K562 (cell line): Measurements from ENCODE around the gene FBXW8. TPM values are rescaled to one million over a fixed set of nuclear protein-coding genes. Genes with fewer than 3 reads are reported as not detected.

ENCODE experiments used
- ATAC-seq: fragments of 200-7000 bp; cut with Tn5 transposase; 3 replicates; pipeline ENCODE4 v1.9.1; 2020; ENCODE audit warnings: moderate library complexity
- BruUV-seq: library from RNA; stranded (reverse); fragments of 400-500 nt; replicated peaks from 2 replicates; lab custom pipeline; 2021; lab: Mats Ljungman, UMichigan
- CTCF ChIA-PET: fragments of 300-600 bp; formaldehyde crosslinking; extraction: SDS; loops from one replicate; lab custom pipeline; 2021; ENCODE audit warnings: low intra/inter-chr PET ratio; lab: Yijun Ruan, JAX
- POLR2A ChIA-PET: fragments of 300-600, 350-650 bp; sonication (Branson Sonifier 250); formaldehyde crosslinking; extraction: SDS; loops from one replicate; lab custom pipeline; 2021; ENCODE audit warnings: antibody characterized with exemption, inconsistent platforms; lab: Yijun Ruan, JAX
- DNase-seq, 4 experiments: peaks; one replicate each; pipeline versions ENCODE4 v3.0.0 to v3.0.0-alpha.2; 2011 to 2018; ENCODE audit warnings: low spot score in 3 of 4, mixed read lengths in 3 of 4; ENCODE audit errors: extremely low read depth in 1 of 4
- FAIRE-seq: peaks from 2 replicates; lab custom pipeline; 2011; peaks lifted over from hg19 to GRCh38; lab: Jason Lieb, UNC
- H2AFZ ChIP-seq: 2 replicates; pipeline ENCODE4 v1.6.0; 2011; ENCODE audit warnings: low read depth, low read length, control low read depth, inconsistent platforms
- H3K27ac ChIP-seq: fragments of 200-600 bp; 3 replicates; pipeline ENCODE4 v1.8.0; 2011; ENCODE audit warnings: low read depth, mild to moderate bottlenecking, control low read depth, inconsistent platforms, low read length, moderate library complexity, mixed read lengths; ENCODE audit errors: extremely low read depth
- H3K27me3 ChIP-seq, 2 experiments: fragments of 300-600 bp in 1 of 2; 2 replicates in 1 of 2; 3 replicates in 1 of 2; pipeline versions ENCODE4 v1.6.0 to v1.8.0; 2011; ENCODE audit warnings: inconsistent platforms in 2 of 2, low read length in 2 of 2, mild to moderate bottlenecking in 1 of 2, mixed read lengths in 1 of 2, moderate library complexity in 1 of 2; ENCODE audit not compliant: control insufficient read depth in 2 of 2, insufficient read depth in 2 of 2
- H3K36me3 ChIP-seq: fragments of 300-600 bp; 3 replicates; pipeline ENCODE4 v1.8.0; 2011; ENCODE audit warnings: mild to moderate bottlenecking, low read length, inconsistent platforms; ENCODE audit not compliant: control insufficient read depth, insufficient read depth
- H3K4me1 ChIP-seq, 2 experiments: fragments of 200-600 bp in 1 of 2; replicated peaks in 1 of 2; 2 replicates in 1 of 2; 3 replicates in 1 of 2; pipeline versions ENCODE4 v1.5.1 to v1.8.0; 2011; ENCODE audit warnings: inconsistent platforms in 2 of 2, low read length in 2 of 2, mild to moderate bottlenecking in 1 of 2, mixed read lengths in 1 of 2, moderate library complexity in 1 of 2; ENCODE audit not compliant: control insufficient read depth in 2 of 2, insufficient read depth in 2 of 2
- H3K4me2 ChIP-seq: 2 replicates; pipeline ENCODE4 v1.6.1; 2011; ENCODE audit warnings: low read length, control low read depth, inconsistent platforms, mixed read lengths; ENCODE audit not compliant: insufficient read depth
- H3K4me3 ChIP-seq: fragments of 200-600 bp; sonication (generic), shearing (Covaris generic); 2 replicates; pipeline ENCODE4 v1.5.1; 2016; ENCODE audit warnings: control low read depth, inconsistent platforms
- H3K79me2 ChIP-seq: fragments of 200-600 bp; 3 replicates; pipeline ENCODE4 v1.8.0; 2011; ENCODE audit warnings: low read length, inconsistent platforms; ENCODE audit not compliant: control insufficient read depth, insufficient read depth
- H3K9ac ChIP-seq, 2 experiments: 2 replicates each; pipeline versions ENCODE4 v1.6.0 to v1.6.1; 2011; ENCODE audit warnings: low read depth in 2 of 2, low read length in 2 of 2, control low read depth in 1 of 2, inconsistent platforms in 1 of 2, mild to moderate bottlenecking in 1 of 2, mixed read lengths in 1 of 2; ENCODE audit not compliant: insufficient read depth in 1 of 2
- H3K9me1 ChIP-seq: one replicate; pipeline ENCODE4 v1.6.0; 2011; ENCODE audit warnings: inconsistent platforms, mild to moderate bottlenecking, low read length, moderate library complexity; ENCODE audit not compliant: control insufficient read depth, insufficient read depth
- H3K9me3 ChIP-seq: replicated peaks from 2 replicates; pipeline ENCODE4 v1.5.1; 2011; ENCODE audit warnings: low read depth, low read length, inconsistent platforms; ENCODE audit not compliant: control insufficient read depth, insufficient read depth
- H4K20me1 ChIP-seq: replicated peaks from 2 replicates; pipeline ENCODE4 v1.6.1; 2011; ENCODE audit warnings: low read length, inconsistent platforms, mixed read lengths; ENCODE audit not compliant: control insufficient read depth, insufficient read depth
- ARID2 ChIP-seq: fragments of 450-650 bp; IDR thresholded peaks from 2 replicates; pipeline ENCODE4 v1.6.1; 2017; ENCODE audit warnings: antibody characterized with exemption, mild to moderate bottlenecking
- ATF7 ChIP-seq: fragments of 450-650 bp; IDR thresholded peaks from 2 replicates; pipeline ENCODE4 v1.7.1; 2014; ENCODE audit warnings: mild to moderate bottlenecking, moderate library complexity
- HDAC8 ChIP-seq: fragments of 450-650 bp; IDR thresholded peaks from 2 replicates; pipeline ENCODE4 v1.6.1; 2016; ENCODE audit warnings: mild to moderate bottlenecking, missing genetic modification characterization, moderate library complexity, missing compliant biosample characterization
- ILF3 ChIP-seq: fragments of 450-650 bp; IDR thresholded peaks from 2 replicates; pipeline ENCODE4 v1.6.1; 2018; ENCODE audit warnings: antibody characterized with exemption, mild to moderate bottlenecking, moderate library complexity, borderline replicate concordance
- MAFK ChIP-seq: IDR thresholded peaks from 2 replicates; pipeline ENCODE4 v1.6.1; 2011; ENCODE audit warnings: low read length, improper control_type of control experiment
- RBM22 ChIP-seq: fragments of 200-400 bp; formaldehyde crosslinking; IDR thresholded peaks from 2 replicates; pipeline ENCODE4 v1.6.1; 2018; ENCODE audit warnings: low read length, low read depth; ENCODE audit not compliant: poor library complexity, severe bottlenecking
- SLC30A9 ChIP-seq: fragments of 250-450 bp; sonication (Bioruptor Pico); IDR thresholded peaks from 2 replicates; pipeline ENCODE4 v1.8.0; 2022; ENCODE audit warnings: mild to moderate bottlenecking, moderate library complexity
- SMAD2 ChIP-seq: fragments of 150-350 bp; IDR thresholded peaks from 2 replicates; pipeline ENCODE4 v1.6.1; 2014; ENCODE audit warnings: low read depth, mild to moderate bottlenecking, low read length
- VEZF1 ChIP-seq: fragments of 200-800 bp; sonication (Bioruptor generic); IDR thresholded peaks from 2 replicates; pipeline ENCODE4 v1.6.1; 2017; ENCODE audit warnings: missing genetic modification characterization, missing compliant biosample characterization
- ZNF146 ChIP-seq: IDR thresholded peaks from one replicate; pipeline ENCODE4 v1.6.1; 2018; ENCODE audit warnings: missing compliant biosample characterization; ENCODE audit not compliant: unreplicated experiment
- ZNF75A ChIP-seq: fragments of 450-650 bp; formaldehyde crosslinking; IDR thresholded peaks from 2 replicates; pipeline ENCODE4 v1.4.0; 2020; ENCODE audit warnings: mild to moderate bottlenecking
- WGBS: fragments of 100-300 bp; shearing (Covaris generic); methylation state at CpG from one replicate; pipeline ENCODE4 v1.1.6; 2016; ENCODE audit warnings: low coverage, mixed read lengths; ENCODE audit not compliant: insufficient coverage; ENCODE audit errors: missing lambda C conversion rate; 5-methylcytosine and 5-hydroxymethylcytosine counted together
- in situ Hi-C: fragments of 300-500 bp; cut with MboI; formaldehyde crosslinking; loops from 4 replicates; pipeline ENCODE4 v1.15.0; 2018; ENCODE audit warnings: inconsistent platforms, mixed read lengths
- intact Hi-C: fragments of 100-400 bp; cut with micrococcal nuclease; formaldehyde crosslinking; loops from 2 replicates; pipeline ENCODE4 v1.14.2; 2022
- polyA plus RNA-seq, 8 experiments: library from polyadenylated mRNA; depleted of rRNA in 4 of 8; stranded (reverse) in 5 of 8; unstranded in 3 of 8; fragments of >200 nt; fragmentation: Nextera tagmentation in 2 of 8; fragmentation: Illumina TruSeq in 1 of 8; extraction: Ambion mirVana in 2 of 8; extraction: Trizol in 1 of 8; gene quantifications; 2 replicates each; pipeline versions ENCODE4 v1.2.1 to v1.2.3, GENCODE V29; 2011 to 2014; ENCODE audit warnings: inconsistent platforms in 1 of 8, missing spikeins in 1 of 8
- total RNA-seq, 7 experiments: library from RNA; depleted of rRNA in 6 of 7; stranded (reverse); fragments of >200 nt in 6 of 7; fragmentation: Illumina TruSeq in 2 of 7; extraction: Trizol in 2 of 7; gene quantifications; 2 replicates each; pipeline versions ENCODE4 v1.2.1 to v1.2.3, GENCODE V29; 2011 to 2021; ENCODE audit warnings: low replicate concordance in 1 of 7
- TF ChIP-seq, protein P1 (sequence below): fragments of 250-450 bp; sonication (Bioruptor Pico); IDR thresholded peaks from 2 replicates; pipeline ENCODE4 v1.5.0; 2020; ENCODE audit warnings: mild to moderate bottlenecking
- TF ChIP-seq, protein P2 (sequence below): sonication (generic); formaldehyde crosslinking; IDR thresholded peaks from 2 replicates; pipeline ENCODE4 v1.8.0; 2022; ENCODE audit warnings: missing genetic modification reagents, mild to moderate bottlenecking, borderline replicate concordance

Gene FBXW8
- total and polyA plus RNA-seq, 9 of the 15 experiments (the other 6 are each of a cell fraction or from before 2014, with no cell fraction given), result 0.58 to 8.3 (median 4.4) TPM

- Histone ChIP-seq H3K4me2 (no peak overlapping the region), H3K36me3 (peaks cover 15% of the 10 kb centered on the region; the same call in 1 of the 3 replicates), H2AFZ (no peak overlapping the region), H3K9me1 (no peaks in the 10 kb centered on the region), H3K4me3 (no peak overlapping the region), H3K27ac (no peak overlapping the region), H3K9ac (no peak overlapping the region), H3K4me1 (no peaks in the 10 kb centered on the region), H3K9me3 (no peaks in the 10 kb centered on the region), H4K20me1 (no peaks in the 10 kb centered on the region), H3K79me2 (no peaks in the 10 kb centered on the region), H3K27me3 (no peaks in the 10 kb centered on the region)
- ATAC-seq, result no peak
- POLR2A ChIA-PET, result interaction anchor here (0.6 kb wide), 1 partner anchor 10 kb away, joined by 3 read pairs; no protein-coding TSS in a partner anchor
- no peak for FAIRE-seq
- DNase-seq, result no peak
- in situ Hi-C loops, result loop anchor here (25.0 kb wide), 1 partner anchor 258 kb away; no protein-coding TSS in a partner anchor
- TF ChIP-seq, protein P1, sequence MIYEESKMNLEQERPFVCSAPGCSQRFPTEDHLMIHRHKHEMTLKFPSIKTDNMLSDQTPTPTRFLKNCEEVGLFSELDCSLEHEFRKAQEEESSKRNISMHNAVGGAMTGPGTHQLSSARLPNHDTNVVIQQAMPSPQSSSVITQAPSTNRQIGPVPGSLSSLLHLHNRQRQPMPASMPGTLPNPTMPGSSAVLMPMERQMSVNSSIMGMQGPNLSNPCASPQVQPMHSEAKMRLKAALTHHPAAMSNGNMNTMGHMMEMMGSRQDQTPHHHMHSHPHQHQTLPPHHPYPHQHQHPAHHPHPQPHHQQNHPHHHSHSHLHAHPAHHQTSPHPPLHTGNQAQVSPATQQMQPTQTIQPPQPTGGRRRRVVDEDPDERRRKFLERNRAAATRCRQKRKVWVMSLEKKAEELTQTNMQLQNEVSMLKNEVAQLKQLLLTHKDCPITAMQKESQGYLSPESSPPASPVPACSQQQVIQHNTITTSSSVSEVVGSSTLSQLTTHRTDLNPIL (CRISPR knock-in tag), result no peak
- TF ChIP-seq MAFK (no peak), VEZF1 (no peak), RBM22 (no peak), ARID2 (no peak), ILF3 (no peak), ATF7 (no peak), ZNF146 (CRISPR knock-in tag) (no peak), HDAC8 (tag) (no peak), SMAD2 (no peak), ZNF75A (no peak), SLC30A9 (no peak)
- TF ChIP-seq, protein P2, sequence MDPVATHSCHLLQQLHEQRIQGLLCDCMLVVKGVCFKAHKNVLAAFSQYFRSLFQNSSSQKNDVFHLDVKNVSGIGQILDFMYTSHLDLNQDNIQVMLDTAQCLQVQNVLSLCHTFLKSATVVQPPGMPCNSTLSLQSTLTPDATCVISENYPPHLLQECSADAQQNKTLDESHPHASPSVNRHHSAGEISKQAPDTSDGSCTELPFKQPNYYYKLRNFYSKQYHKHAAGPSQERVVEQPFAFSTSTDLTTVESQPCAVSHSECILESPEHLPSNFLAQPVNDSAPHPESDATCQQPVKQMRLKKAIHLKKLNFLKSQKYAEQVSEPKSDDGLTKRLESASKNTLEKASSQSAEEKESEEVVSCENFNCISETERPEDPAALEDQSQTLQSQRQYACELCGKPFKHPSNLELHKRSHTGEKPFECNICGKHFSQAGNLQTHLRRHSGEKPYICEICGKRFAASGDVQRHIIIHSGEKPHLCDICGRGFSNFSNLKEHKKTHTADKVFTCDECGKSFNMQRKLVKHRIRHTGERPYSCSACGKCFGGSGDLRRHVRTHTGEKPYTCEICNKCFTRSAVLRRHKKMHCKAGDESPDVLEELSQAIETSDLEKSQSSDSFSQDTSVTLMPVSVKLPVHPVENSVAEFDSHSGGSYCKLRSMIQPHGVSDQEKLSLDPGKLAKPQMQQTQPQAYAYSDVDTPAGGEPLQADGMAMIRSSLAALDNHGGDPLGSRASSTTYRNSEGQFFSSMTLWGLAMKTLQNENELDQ (CRISPR knock-in tag), result no peak
- CTCF ChIA-PET, result no interaction called here
- intact Hi-C loops, result no loop called here
- BruUV-seq, result no TSS peak
- WGBS, result 72% methylated on average over 30 of the region's 30 CpGs
Observed at GRCh38 chr12:116969615-116970585, 59.1 kb downstream of the FBXW8 start.
